Measurements from ENCODE around the gene DLG3.

DLG3 gene

GRCh38 chrX:70525733-70526132, 81.1 kb downstream of the DLG3 start:
- no peak for DNase-seq

GRCh38 chrX:70527053-70527452, 82.4 kb downstream of the DLG3 start:
- no peak for DNase-seq

DNA sequence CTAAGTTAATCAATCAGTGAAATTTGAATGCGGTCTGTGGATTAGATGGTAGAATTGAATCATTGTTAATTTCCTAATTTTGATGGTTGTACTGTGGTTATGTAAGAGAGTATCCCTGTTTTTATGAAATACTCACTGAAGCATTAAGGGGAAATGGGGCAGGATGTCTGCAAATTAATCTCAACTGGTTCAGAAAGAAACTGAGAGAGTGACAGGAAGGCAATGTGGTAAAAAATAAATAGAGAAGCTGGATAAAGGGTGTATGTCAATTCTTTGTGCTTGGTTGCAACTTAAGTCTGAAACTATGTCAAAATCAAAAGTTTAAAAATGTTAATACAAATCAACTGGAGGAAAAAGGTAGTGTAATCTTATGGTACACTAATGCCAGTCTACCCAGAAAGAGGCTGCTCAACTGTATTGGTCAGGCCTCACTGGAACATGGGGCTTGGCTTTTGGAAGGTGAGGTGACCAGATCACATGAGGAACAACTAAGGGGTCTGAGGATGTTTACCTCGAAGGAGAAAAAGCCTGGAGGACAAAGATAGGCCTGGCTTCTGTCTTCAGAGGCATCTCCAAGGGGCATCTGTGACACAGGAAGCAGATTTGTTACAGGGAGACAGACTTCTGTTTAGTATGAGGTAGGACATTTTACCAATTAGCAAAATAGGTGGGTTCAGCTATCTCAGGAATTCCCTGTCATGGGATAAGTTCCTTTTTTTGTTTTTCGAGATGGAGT, 83.1 kb downstream of the DLG3 start:
- no peak for DNase-seq

- no peak for DNase-seq
Observed at GRCh38 chrX:70535198-70535597, 90.6 kb downstream of the DLG3 start.

DNA sequence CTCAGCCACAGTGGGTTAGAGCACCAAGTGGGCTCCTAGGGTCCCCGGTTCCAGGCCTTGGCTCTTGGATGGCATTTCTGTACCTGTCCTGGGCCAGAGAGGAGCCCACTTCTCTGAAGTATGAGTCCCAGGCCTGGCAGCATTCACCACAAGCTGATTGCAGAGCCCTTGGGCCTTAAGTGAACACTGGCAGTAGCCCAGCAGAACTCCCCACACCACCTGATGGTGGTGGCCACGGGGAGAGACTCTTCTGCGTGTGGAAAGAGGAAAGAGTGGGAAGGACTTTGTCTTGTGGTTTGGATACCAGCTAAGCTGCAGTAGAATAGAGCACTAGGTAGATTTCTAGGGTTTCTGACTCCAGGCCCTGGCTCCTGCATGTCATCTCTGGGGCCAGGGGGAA, 104.8 kb downstream of the DLG3 start:
- no peak for DNase-seq

DNA sequence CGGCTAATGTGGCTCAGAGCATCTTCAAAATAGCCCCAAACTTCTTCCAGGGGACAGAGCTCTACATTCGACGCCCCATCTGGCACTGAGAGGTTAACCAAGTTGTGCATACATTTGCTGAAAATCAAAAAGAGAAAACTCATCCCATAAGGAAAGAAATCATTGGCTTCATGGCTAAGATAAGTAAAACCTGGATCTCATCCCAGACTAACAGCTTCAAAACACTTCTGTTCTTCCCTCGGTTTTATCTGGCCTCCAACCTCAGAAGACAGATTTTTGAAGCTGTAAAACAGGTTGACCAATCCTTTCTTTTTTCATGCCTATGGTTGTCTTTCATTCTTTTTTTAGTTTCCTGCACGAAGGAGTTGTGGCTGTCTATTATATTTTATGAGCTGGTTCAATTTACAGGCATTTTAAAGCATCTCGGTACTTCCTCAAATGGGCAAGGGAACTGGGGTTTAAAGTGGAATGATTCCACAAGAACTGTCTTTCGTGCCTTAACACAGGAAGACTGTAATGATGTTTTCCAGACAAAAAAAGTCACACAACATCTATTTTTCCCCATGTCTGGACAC, 107.6 kb downstream of the DLG3 start:
- no peak for DNase-seq

GRCh38 chrX:70553516-70553915, 108.9 kb downstream of the DLG3 start:
- DNase-seq = no peak

DNA sequence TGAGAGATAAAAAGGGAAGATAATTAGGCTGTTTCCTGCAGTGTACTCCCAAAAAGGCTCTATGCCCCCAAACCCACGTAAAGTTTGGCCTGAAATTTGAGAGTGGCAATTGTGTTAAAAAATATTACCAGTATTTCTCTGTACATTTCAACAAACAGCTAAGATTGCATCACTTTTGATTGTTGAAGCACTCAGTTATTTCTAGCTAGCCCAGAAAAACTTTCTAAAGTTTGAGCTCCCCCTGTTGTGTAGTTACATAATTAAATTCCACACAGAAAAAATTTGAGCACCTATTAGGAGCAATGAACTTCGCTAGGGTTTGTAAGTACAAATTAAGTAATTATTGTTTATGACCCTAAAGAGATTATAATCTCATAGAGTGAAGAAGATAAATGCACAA, 109.4 kb downstream of the DLG3 start:
- DNase-seq = no peak

- DNase-seq = no peak
Observed at GRCh38 chrX:70554523-70554922, 109.9 kb downstream of the DLG3 start.

DNA sequence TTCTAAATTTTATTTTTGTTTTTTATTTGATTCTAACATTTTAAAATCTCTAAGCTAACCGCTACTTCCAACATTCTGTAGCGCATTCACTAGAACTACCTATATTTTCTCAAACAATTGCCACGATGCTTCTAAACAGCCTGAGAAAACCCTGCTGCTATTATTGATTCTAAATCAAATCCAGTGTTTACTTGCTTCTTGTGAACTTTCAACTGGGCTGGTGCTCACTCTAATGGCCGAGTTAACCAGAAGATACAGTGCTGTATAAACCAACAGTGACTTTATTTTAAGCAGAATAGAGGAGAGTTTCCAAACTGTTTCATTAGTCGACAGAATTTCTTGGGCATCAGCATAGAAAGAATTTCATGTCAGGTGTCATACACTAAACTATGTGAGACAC, 110.3 kb downstream of the DLG3 start:
- no peak for DNase-seq
